ENCODE data around the gene GOLGA7B. TPM values are rescaled to one million over a fixed set of nuclear protein-coding genes. Genes with fewer than 3 reads are reported as not detected.
"Not testable (repeated sequence)": the region's sequence is repeated elsewhere in the genome, so short reads cannot be mapped to it uniquely, and the experiment has no call there.

Gene GOLGA7B
- total RNA-seq, 4 donors from 2014 or later: 12.0 to 27.9 (median 19.4) TPM

DNA sequence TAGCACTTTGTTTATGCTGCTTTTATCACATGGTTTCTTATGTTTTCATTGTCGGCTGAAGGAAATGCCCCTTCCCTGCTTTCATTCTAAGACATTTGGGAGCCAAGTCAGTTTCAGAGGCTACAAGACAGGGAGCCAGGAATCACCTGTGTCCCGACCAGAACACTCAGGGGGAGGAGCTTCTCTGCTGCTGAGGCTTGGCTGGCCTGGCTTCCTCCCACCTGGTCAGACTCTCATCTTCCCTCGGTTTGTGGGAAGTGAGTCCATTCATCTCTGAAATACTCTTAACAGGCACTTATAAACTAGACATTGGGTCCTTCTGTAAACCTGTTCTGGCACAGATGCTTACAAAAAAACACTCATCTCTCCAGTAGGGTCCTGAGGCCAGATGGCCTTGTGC lies 19.6 kb upstream of the GOLGA7B start:
- Histone ChIP-seq H3K36me3 (no peaks in the 10 kb centered on the region), H3K4me3 (no peak overlapping the region), H3K4me1 (no peaks in the 10 kb centered on the region), H3K9me3 (no peaks in the 10 kb centered on the region), H3K27me3 (no peaks in the 10 kb centered on the region), H3K27ac (no peak overlapping the region)
- DNase-seq (ENCODE audit: low spot score in 2 of 2): no peak
- TF ChIP-seq POLR2AphosphoS5 (IDR thresholded peaks at IDR 0.05): no peak
- TF ChIP-seq, protein P1, sequence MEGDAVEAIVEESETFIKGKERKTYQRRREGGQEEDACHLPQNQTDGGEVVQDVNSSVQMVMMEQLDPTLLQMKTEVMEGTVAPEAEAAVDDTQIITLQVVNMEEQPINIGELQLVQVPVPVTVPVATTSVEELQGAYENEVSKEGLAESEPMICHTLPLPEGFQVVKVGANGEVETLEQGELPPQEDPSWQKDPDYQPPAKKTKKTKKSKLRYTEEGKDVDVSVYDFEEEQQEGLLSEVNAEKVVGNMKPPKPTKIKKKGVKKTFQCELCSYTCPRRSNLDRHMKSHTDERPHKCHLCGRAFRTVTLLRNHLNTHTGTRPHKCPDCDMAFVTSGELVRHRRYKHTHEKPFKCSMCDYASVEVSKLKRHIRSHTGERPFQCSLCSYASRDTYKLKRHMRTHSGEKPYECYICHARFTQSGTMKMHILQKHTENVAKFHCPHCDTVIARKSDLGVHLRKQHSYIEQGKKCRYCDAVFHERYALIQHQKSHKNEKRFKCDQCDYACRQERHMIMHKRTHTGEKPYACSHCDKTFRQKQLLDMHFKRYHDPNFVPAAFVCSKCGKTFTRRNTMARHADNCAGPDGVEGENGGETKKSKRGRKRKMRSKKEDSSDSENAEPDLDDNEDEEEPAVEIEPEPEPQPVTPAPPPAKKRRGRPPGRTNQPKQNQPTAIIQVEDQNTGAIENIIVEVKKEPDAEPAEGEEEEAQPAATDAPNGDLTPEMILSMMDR (IDR thresholded peaks at IDR 0.05): no peak
- no peak for TF ChIP-seq POLR2A (IDR thresholded peaks at IDR 0.05)
- no peak for TF ChIP-seq EP300 (IDR thresholded peaks at IDR 0.05)
- WGBS: 31% methylated on average over 3 of the region's 3 CpGs

DNA sequence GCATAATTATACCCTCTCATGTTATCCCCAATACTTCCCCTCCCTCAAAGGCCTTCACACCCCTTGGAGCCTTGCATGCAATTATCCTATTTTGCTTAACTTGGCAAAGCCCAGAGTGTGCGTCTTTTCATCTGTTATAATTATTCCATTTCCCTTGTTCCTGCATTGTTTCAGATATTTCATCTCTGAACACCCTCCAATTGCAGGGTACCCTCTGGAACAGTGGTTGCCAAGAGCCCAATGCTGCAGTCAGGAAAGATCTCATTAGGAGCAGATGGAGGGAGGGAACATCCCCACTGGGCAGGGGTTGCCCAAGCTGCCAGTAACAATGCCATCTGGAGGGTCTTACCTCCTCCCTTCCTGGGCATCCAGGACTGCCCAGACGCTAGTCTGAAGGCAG lies 18.4 kb upstream of the GOLGA7B start:
- WGBS: 97% methylated on average over 2 of the region's 2 CpGs
- Histone ChIP-seq H3K27me3 (no peaks in the 10 kb centered on the region), H3K4me3 (no peak overlapping the region), H3K9me3 (no peaks in the 10 kb centered on the region), H3K36me3 (no peaks in the 10 kb centered on the region), H3K4me1 (no peaks in the 10 kb centered on the region), H3K27ac (no peak overlapping the region)
- TF ChIP-seq EP300 (IDR thresholded peaks at IDR 0.05) (no peak), POLR2AphosphoS5 (IDR thresholded peaks at IDR 0.05) (no peak), POLR2A (IDR thresholded peaks at IDR 0.05) (no peak)
- TF ChIP-seq, protein P1 (IDR thresholded peaks at IDR 0.05): no peak
- DNase-seq (ENCODE audit: low spot score in 2 of 2): no peak

DNA sequence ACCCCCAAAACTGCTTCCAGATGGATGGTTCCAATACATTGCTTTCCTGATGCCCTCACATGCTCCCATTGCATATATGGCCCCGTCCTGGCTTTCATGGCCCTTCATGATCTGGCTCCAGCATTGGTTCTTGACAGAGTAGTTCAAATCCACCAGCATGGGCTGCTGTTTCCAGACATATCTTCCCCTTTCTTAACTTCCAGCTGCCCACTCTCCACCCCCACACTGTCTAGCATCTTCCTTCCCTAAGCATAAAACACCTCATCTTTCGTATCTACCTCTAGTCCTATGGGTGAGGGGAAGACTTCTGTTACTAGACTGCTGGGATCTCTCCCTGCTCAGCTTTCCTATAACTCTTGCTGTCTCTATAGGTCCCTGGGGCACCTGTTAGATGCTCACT lies 13.2 kb upstream of the GOLGA7B start:
- no peak for DNase-seq (ENCODE audit: low spot score in 2 of 2)
- H3K4me3 ChIP-seq: no peak overlapping the region
- no peaks in the 10 kb centered on the region for H3K9me3 ChIP-seq
- 77% methylated on average over 2 of the region's 2 CpGs for WGBS
- H3K36me3 ChIP-seq: no peaks in the 10 kb centered on the region
- no peak overlapping the region for H3K27ac ChIP-seq
- no peaks in the 10 kb centered on the region for H3K27me3 ChIP-seq
- H3K4me1 ChIP-seq: peaks cover 6% of the 10 kb centered on the region
- TF ChIP-seq POLR2AphosphoS5 (IDR thresholded peaks at IDR 0.05) (no peak), POLR2A (IDR thresholded peaks at IDR 0.05) (no peak), EP300 (IDR thresholded peaks at IDR 0.05) (no peak)
- TF ChIP-seq, protein P1 (IDR thresholded peaks at IDR 0.05): no peak

DNA sequence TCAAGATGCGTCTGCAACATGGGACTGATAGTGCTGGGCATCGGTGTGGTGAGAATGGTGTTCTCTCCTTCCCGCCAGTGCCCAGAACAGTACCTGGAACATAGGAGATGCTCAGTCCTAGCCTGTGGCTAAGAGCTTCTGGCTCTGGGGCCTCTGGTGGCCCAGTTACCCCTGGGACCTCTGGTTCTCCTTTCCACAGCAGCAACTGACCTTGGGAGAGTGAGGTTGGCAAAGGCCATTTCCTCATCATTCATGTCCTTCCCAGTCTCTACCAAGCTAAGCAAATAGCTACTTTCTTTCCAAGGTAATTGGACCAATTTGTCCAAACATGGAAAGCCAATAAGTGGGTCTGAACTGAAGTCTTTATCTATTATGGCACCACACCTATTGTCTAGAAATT lies 11.6 kb upstream of the GOLGA7B start:
- 97% methylated on average over 3 of the region's 3 CpGs for WGBS
- H3K4me1 ChIP-seq: peaks cover 6% of the 10 kb centered on the region

DNA sequence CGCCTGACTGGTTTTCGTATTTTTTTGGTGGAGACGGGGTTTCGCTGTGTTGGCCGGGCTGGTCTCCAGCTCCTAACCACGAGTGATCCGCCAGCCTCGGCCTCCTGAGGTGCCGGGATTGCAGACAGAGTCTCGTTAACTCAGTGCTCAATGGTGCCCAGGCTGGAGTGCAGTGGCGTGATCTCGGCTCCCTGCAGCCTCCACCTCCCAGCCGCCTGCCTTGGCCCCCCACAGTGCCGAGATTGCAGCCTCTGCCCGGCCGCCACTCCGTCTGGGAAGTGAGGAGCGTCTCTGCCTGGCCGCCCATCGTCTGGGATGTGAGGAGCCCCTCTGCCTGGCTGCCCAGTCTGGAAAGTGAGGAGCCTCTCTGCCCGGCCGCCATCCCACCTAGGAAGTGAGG lies 8.5 kb upstream of the GOLGA7B start:
- not testable (repeated sequence) for H3K36me3 ChIP-seq; H3K27me3 ChIP-seq; H3K27ac ChIP-seq; H3K4me3 ChIP-seq; H3K4me1 ChIP-seq; DNase-seq (ENCODE audit: low spot score in 2 of 2); H3K9me3 ChIP-seq
- WGBS: 91% methylated on average over 18 of the region's 22 CpGs

More for the DNA sequence above, 11.6 kb upstream of the GOLGA7B start:
- Histone ChIP-seq H3K27ac (no peak overlapping the region), H3K9me3 (no peaks in the 10 kb centered on the region), H3K36me3 (no peaks in the 10 kb centered on the region), H3K27me3 (no peaks in the 10 kb centered on the region), H3K4me3 (no peak overlapping the region)
- no peak for DNase-seq (ENCODE audit: low spot score in 2 of 2)
- no peak for TF ChIP-seq EP300 (IDR thresholded peaks at IDR 0.05)
- TF ChIP-seq POLR2A (IDR thresholded peaks at IDR 0.05): no peak
- TF ChIP-seq POLR2AphosphoS5 (IDR thresholded peaks at IDR 0.05): no peak
- TF ChIP-seq, protein P1 (IDR thresholded peaks at IDR 0.05): no peak

DNA sequence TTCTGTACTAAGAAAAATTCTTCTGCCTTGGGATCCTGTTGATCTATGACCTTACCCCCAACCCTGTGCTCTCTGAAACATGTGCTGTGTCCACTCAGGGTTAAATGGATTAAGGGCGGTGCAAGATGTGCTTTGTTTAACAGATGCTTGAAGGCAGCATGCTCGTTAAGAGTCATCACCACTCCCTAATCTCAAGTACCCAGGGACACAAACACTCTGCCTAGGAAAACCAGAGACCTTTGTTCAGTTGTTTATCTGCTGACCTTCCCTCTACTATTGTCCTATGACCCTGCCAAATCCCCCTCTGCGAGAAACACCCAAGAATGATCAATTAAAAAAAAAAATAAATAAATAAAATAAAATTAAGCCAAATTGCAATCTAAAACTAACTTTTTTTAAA lies 7.5 kb upstream of the GOLGA7B start:
- WGBS: 48% methylated on average over 2 of the region's 3 CpGs
- not testable (repeated sequence) for H3K27ac ChIP-seq; H3K9me3 ChIP-seq; H3K4me3 ChIP-seq; DNase-seq (ENCODE audit: low spot score in 2 of 2); H3K4me1 ChIP-seq; H3K27me3 ChIP-seq; H3K36me3 ChIP-seq
